GM10847 (cell line): ENCODE data around the gene TCEAL8.

Experiments used
- POLR2A ChIP-seq: IDR thresholded peaks from 2 replicates; pipeline ENCODE4 v1.6.1; 2011; ENCODE audit not compliant: insufficient read length; ENCODE audit errors: extremely low read depth

The TCEAL8 gene

DNA sequence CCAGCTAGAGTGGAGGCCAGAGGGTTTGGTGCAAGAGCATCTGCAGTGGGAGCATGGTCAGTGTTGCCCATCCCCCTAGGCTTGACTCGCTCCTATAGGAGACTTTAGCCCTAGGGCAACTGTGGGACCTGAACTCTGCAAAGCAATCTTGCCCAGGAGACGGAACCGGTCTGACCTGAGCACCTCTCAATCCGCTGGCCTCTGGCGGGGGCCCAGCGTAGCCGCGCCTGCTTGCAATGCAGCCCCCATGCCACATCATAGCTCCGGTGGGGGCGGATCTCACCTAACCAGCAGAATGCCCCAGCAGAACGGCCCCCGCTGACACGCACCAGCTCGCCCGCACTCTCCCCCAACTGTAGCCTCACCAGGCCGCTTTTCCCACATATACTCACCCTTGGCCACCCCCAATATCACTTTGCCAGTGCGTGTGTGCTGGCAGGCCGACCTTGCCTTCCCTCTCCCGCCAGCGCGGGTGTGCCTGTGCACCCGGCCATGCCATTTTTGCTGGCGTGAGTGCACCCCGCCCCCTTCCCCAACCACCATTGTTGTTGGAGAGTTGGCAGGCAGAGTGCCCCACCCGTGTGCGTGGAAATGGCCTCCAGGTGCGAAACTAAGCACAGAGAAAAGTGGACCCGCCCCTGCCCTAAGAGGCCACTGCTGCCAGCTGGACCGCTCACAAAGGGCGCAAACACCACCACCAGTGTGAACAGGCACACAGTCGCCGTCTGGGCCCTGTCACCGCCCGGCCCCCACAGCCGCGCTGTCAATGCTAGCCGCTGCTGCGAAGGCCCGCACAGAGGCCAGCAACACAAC is 34.2 kb downstream of the TCEAL8 start:
- no peak for TF ChIP-seq POLR2A

DNA sequence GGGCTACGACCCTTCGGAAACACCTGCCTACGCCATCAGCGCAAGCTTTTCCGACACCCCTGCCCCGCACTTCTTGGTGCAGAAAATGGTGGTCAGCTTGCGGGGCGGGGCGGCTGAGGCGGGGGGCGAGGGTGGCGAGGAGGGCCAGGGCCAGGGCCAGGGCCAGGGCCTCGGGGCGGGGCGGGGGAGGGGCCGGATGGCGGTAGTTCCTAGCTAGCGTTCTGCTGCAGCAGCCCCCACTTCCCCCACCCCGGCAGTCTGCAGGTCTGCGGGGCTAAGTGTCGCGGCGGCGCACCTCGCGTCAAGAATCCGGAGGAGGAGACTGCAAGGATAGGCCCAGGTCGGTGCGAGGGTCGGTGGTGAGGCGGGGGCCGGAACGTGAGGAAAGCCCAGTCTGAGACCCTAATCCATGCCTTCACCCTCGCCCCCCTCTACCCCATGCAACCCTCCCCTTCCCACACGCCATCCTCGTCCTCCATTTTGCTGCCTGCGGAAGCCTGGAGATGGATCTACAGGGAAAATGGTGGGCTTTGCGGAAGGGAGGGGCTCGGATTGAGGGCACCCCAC is 39.4 kb downstream of the TCEAL8 start:
- TF ChIP-seq POLR2A = no peak

GRCh38 chrX:103214870-103215424 is 40.0 kb downstream of the TCEAL8 start, which contains the start of gene BEX4:
Gene BEX4, plus strand, starts transcription at chrX:103215108. Its CDS starts 1,046 bp downstream, at chrX:103216154.
- TF ChIP-seq POLR2A = peak; percentile 42

GRCh38 chrX:103212749-103213457 is 42.1 kb downstream of the TCEAL8 start:
- no peak for TF ChIP-seq POLR2A

DNA sequence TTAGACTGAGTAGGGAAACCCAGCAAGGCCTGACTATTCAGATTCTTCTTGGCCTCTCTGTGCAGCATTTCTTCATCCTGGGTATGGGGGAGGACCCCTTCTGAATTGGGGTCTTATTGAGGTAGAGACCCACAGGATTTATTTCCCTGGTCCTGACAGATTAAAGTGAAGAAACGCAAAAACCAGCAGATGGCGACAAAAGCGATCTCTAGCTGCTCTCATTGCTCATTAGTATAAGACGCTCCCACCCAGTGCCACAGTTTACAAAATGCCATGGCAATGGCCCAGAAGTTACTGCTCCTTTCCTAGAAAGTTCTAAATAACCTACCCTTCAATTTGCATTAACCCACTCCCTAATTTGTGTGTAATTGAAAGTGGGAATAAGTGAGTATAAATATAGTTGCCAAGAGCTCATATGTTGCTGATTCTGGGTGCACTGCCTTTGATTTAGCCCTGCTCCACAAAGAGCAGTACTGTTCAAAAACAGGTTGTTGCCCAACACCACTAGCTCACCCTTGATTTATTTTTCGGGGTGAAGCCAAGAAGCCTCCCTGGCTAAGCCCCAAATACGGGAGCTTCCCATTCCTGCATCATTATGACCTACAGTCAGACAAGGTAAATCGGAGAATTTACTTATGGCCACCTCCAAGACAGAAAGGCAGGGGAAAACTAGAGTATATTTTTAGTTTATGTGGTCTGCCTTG is 43.8 kb downstream of the TCEAL8 start:
- no peak for TF ChIP-seq POLR2A

- TF ChIP-seq POLR2A = no peak
Observed at GRCh38 chrX:103210056-103210455, 44.9 kb downstream of the TCEAL8 start.
